ENCODE measurements around the gene ACAT2. TPM values are rescaled to one million over a fixed set of nuclear protein-coding genes. Genes with fewer than 3 reads are reported as not detected.
A peak's percentile ranks its signal among the peaks of the same experiment; 100 is the strongest.
"Not testable (repeated sequence)": the region's sequence is repeated elsewhere in the genome, so short reads cannot be mapped to it uniquely, and the experiment has no call there.

Gene ACAT2
- total RNA-seq, 1 donor from 2014 or later = 40.2 TPM

GRCh38 chr6:159732550-159732949 lies 29.3 kb upstream of the ACAT2 start:
- not testable (repeated sequence) for DNase-seq

GRCh38 chr6:159733395-159733794 lies 28.4 kb upstream of the ACAT2 start:
- DNase-seq = not testable (repeated sequence)

GRCh38 chr6:159736908-159737307 lies 24.9 kb upstream of the ACAT2 start:
- no peak for DNase-seq

GRCh38 chr6:159739341-159739740 lies 22.5 kb upstream of the ACAT2 start:
- DNase-seq = no peak

- DNase-seq = no peak
These were observed 19.7 kb upstream of the ACAT2 start for GRCh38 chr6:159742165-159742564.

GRCh38 chr6:159745081-159745480 lies 16.8 kb upstream of the ACAT2 start:
- DNase-seq = no peak

- no peak for DNase-seq
These were observed 15.1 kb upstream of the ACAT2 start for GRCh38 chr6:159746759-159747158.

- not testable (repeated sequence) for DNase-seq
These were observed 13.7 kb upstream of the ACAT2 start for GRCh38 chr6:159748127-159748526.

GRCh38 chr6:159751448-159751847 lies 10.4 kb upstream of the ACAT2 start:
- DNase-seq = no peak

GRCh38 chr6:159753081-159753872 lies 8.6 kb upstream of the ACAT2 start:
- no peak for DNase-seq

GRCh38 chr6:159754401-159754800 lies 7.4 kb upstream of the ACAT2 start:
- DNase-seq = no peak

GRCh38 chr6:159754959-159755914 lies 6.6 kb upstream of the ACAT2 start:
- DNase-seq = no peak

GRCh38 chr6:159756508-159756907 lies 5.3 kb upstream of the ACAT2 start:
- no peak for DNase-seq

GRCh38 chr6:159758031-159759001 lies 3.5 kb upstream of the ACAT2 start:
- peak; percentile 16 for DNase-seq

GRCh38 chr6:159759645-159760044 lies 2.2 kb upstream of the ACAT2 start:
- no peak for DNase-seq

GRCh38 chr6:159760602-159761057 lies 1.2 kb upstream of the ACAT2 start:
- DNase-seq = peak; percentile 71

- peak; percentile 45 for DNase-seq
These were observed 544 bp upstream of the ACAT2 start for GRCh38 chr6:159761129-159761872.

GRCh38 chr6:159762681-159763293 lies 942 bp downstream of the ACAT2 start:
- peak; percentile 22 for DNase-seq

- DNase-seq = no peak
These were observed 5.1 kb downstream of the ACAT2 start for GRCh38 chr6:159766906-159767305.

GRCh38 chr6:159769470-159769869 lies 7.6 kb downstream of the ACAT2 start:
- no peak for DNase-seq

- no peak for DNase-seq
These were observed 10.4 kb downstream of the ACAT2 start for GRCh38 chr6:159772196-159772595.
